Muscle of back (tissue), 11 donors: ENCODE data around the gene RBMS3. TPM values are rescaled to one million over a fixed set of nuclear protein-coding genes. Genes with fewer than 3 reads are reported as not detected.

Experiments
- DNase-seq, 3 donors: peaks; one replicate each; pipeline versions ENCODE4 v3.0.0 to v3.0.0-alpha.2; 2013
- polyA plus RNA-seq, 10 donors: library from polyadenylated mRNA; unstranded; fragments of 120-200 nt; gene quantifications; one replicate each; pipeline ENCODE4 v1.2.1, GENCODE V29; 2013; ENCODE audit not compliant: insufficient read length in 10 of 10

The RBMS3 gene
- polyA plus RNA-seq, 10 donors = 22.4 to 37.1 (median 28.1) TPM

GRCh38 chr3:29612536-29612935 lies 331.7 kb downstream of the RBMS3 start:
- no peak for DNase-seq

GRCh38 chr3:29614954-29615353 lies 334.1 kb downstream of the RBMS3 start:
- DNase-seq = no peak

- peak; percentile 33 to 72 (median 55) for DNase-seq
Observed at GRCh38 chr3:29618395-29619282, 337.8 kb downstream of the RBMS3 start.

- no peak for DNase-seq
Observed at GRCh38 chr3:29619676-29620075, 338.8 kb downstream of the RBMS3 start.

GRCh38 chr3:29627136-29628117 lies 346.6 kb downstream of the RBMS3 start:
- DNase-seq = no peak

GRCh38 chr3:29628795-29629194 lies 347.9 kb downstream of the RBMS3 start:
- DNase-seq = no peak

GRCh38 chr3:29635888-29636287 lies 355.0 kb downstream of the RBMS3 start:
- no peak for DNase-seq

GRCh38 chr3:29637068-29637467 lies 356.2 kb downstream of the RBMS3 start:
- DNase-seq = peak in 1 of 3 donors; percentile 32

GRCh38 chr3:29639578-29640290 lies 358.9 kb downstream of the RBMS3 start:
- DNase-seq = peak in 1 of 3 donors; percentile 38

GRCh38 chr3:29642393-29643033 lies 361.6 kb downstream of the RBMS3 start:
- DNase-seq = peak in 1 of 3 donors; percentile 45

GRCh38 chr3:29643034-29643425 lies 362.2 kb downstream of the RBMS3 start:
- no peak for DNase-seq

GRCh38 chr3:29644261-29644660 lies 363.4 kb downstream of the RBMS3 start:
- peak; percentile 66 to 73 (median 72) for DNase-seq

- DNase-seq = peak in 1 of 3 donors; percentile 46
Observed at GRCh38 chr3:29644956-29645636, 364.2 kb downstream of the RBMS3 start.

GRCh38 chr3:29646043-29646442 lies 365.2 kb downstream of the RBMS3 start:
- DNase-seq = no peak

- no peak for DNase-seq
Observed at GRCh38 chr3:29649815-29650547, 369.1 kb downstream of the RBMS3 start.

GRCh38 chr3:29653680-29654079 lies 372.8 kb downstream of the RBMS3 start:
- no peak for DNase-seq

- DNase-seq = no peak
Observed at GRCh38 chr3:29655015-29655747, 374.3 kb downstream of the RBMS3 start.

- no peak for DNase-seq
Observed at GRCh38 chr3:29665688-29666087, 384.8 kb downstream of the RBMS3 start.

GRCh38 chr3:29668233-29668632 lies 387.4 kb downstream of the RBMS3 start:
- no peak for DNase-seq
